MM.1S (cell line): ENCODE measurements around the gene MAN1C1.

Source experiments
- DNase-seq: peaks from one replicate; pipeline ENCODE4 v3.0.0-alpha.2; 2015
- H2AFZ ChIP-seq: fragments of 300-600 bp; sonication (generic); 2 replicates; pipeline ENCODE4 v1.6.0; 2016; ENCODE audit warnings: antibody characterized with exemption, low read length
- H3F3A ChIP-seq: fragments of 300-600 bp; sonication (generic); 2 replicates; pipeline ENCODE4 v1.6.1; 2016; ENCODE audit warnings: mild to moderate bottlenecking, antibody characterized with exemption, low read length, moderate library complexity, mixed read lengths; ENCODE audit not compliant: insufficient read depth
- H3K27ac ChIP-seq: fragments of 300-600 bp; sonication (generic); 2 replicates; pipeline ENCODE4 v1.5.1; 2016; ENCODE audit warnings: mild to moderate bottlenecking, low read length
- H3K27me3 ChIP-seq: fragments of 300-600 bp; sonication (generic); replicated peaks from 2 replicates; pipeline ENCODE4 v1.6.0; 2016; ENCODE audit warnings: low read length; ENCODE audit not compliant: insufficient read depth
- H3K36me3 ChIP-seq: fragments of 300-600 bp; sonication (generic); replicated peaks from 2 replicates; pipeline ENCODE4 v1.6.1; 2016; ENCODE audit warnings: mild to moderate bottlenecking, low read length, mixed read lengths; ENCODE audit not compliant: insufficient read depth
- H3K4me1 ChIP-seq: fragments of 300-600 bp; sonication (generic); 2 replicates; pipeline ENCODE4 v1.6.1; 2016; ENCODE audit warnings: low read length, mixed read lengths
- H3K4me2 ChIP-seq: fragments of 300-600 bp; sonication (generic); 2 replicates; pipeline ENCODE4 v1.6.0; 2016; ENCODE audit warnings: low read depth, low read length
- H3K4me3 ChIP-seq: fragments of 300-600 bp; sonication (generic); 2 replicates; pipeline ENCODE4 v1.5.1; 2016; ENCODE audit warnings: low read length, mixed read lengths
- H3K79me2 ChIP-seq: fragments of 300-600 bp; sonication (generic); 2 replicates; pipeline ENCODE4 v1.6.1; 2016; ENCODE audit warnings: mixed run types, low read length, mixed read lengths
- H3K9ac ChIP-seq: fragments of 300-600 bp; sonication (generic); 2 replicates; pipeline ENCODE4 v1.6.1; 2016; ENCODE audit warnings: low read length, mixed read lengths
- H3K9me2 ChIP-seq: fragments of 300-600 bp; sonication (generic); replicated peaks from 2 replicates; pipeline ENCODE4 v1.6.1; 2016; ENCODE audit warnings: mild to moderate bottlenecking, low read length, mixed read lengths; ENCODE audit not compliant: insufficient read depth
- H3K9me3 ChIP-seq: fragments of 300-600 bp; sonication (generic); replicated peaks from 2 replicates; pipeline ENCODE4 v1.6.1; 2016; ENCODE audit warnings: mild to moderate bottlenecking, low read length, mixed read lengths; ENCODE audit not compliant: insufficient read depth
- H4K20me1 ChIP-seq: fragments of 300-600 bp; sonication (generic); 2 replicates; pipeline ENCODE4 v1.6.1; 2016; ENCODE audit warnings: mild to moderate bottlenecking, low read length, moderate library complexity, mixed read lengths; ENCODE audit not compliant: insufficient read depth
- CTCF ChIP-seq: fragments of 300-600 bp; sonication (generic); IDR thresholded peaks from 2 replicates; pipeline ENCODE4 v1.5.1; 2016; ENCODE audit warnings: antibody characterized with exemption, low read length, mixed read lengths
- EZH2 ChIP-seq: fragments of 300-600 bp; sonication (generic); optimal IDR thresholded peaks from 2 replicates; pipeline ENCODE3; 2017; ENCODE audit warnings: low read depth, mild to moderate bottlenecking, antibody characterized with exemption, low read length, mixed read lengths
- EZH2phosphoT487 ChIP-seq: fragments of 300-600 bp; sonication (generic); IDR thresholded peaks from 2 replicates; pipeline ENCODE4 v1.6.1; 2018; ENCODE audit warnings: antibody characterized with exemption, low read length

The MAN1C1 gene

GRCh38 chr1:25673456-25673855 is 56.9 kb downstream of the MAN1C1 start:
- no peak for DNase-seq
- Histone ChIP-seq H3K4me3 (no peak overlapping the region), H3K79me2 (peaks cover 10% of the 10 kb centered on the region), H4K20me1 (no peaks in the 10 kb centered on the region), H3K9me3 (no peaks in the 10 kb centered on the region), H3K4me1 (peaks cover 36% of the 10 kb centered on the region), H3K27ac (no peak overlapping the region), H3K9ac (no peak overlapping the region), H3K36me3 (no peaks in the 10 kb centered on the region), H3K4me2 (no peak overlapping the region), H3K27me3 (no peaks in the 10 kb centered on the region), H3F3A (peaks cover 12% of the 10 kb centered on the region), H3K9me2 (no peaks in the 10 kb centered on the region), H2AFZ (no peak overlapping the region)
- TF ChIP-seq EZH2phosphoT487, result no peak
- no peak for TF ChIP-seq EZH2
- TF ChIP-seq CTCF, result no peak

GRCh38 chr1:25673962-25674806 is 57.6 kb downstream of the MAN1C1 start:
- Histone ChIP-seq H3K36me3 (no peaks in the 10 kb centered on the region), H3K4me2 (no peak overlapping the region), H3K4me1 (peaks cover 36% of the 10 kb centered on the region), H3K27ac (no peak overlapping the region), H3K27me3 (no peaks in the 10 kb centered on the region), H2AFZ (no peak overlapping the region), H3F3A (peaks cover 12% of the 10 kb centered on the region), H3K9me3 (no peaks in the 10 kb centered on the region), H3K9me2 (no peaks in the 10 kb centered on the region), H4K20me1 (no peaks in the 10 kb centered on the region), H3K9ac (no peak overlapping the region), H3K79me2 (peaks cover 10% of the 10 kb centered on the region), H3K4me3 (no peak overlapping the region)
- TF ChIP-seq EZH2 (no peak), CTCF (no peak), EZH2phosphoT487 (no peak)
- DNase-seq, result no peak

- no peak overlapping the region for H2AFZ ChIP-seq
- DNase-seq, result no peak
- no peaks in the 10 kb centered on the region for H4K20me1 ChIP-seq
- H3K9me2 ChIP-seq, result no peaks in the 10 kb centered on the region
- H3K27me3 ChIP-seq, result no peaks in the 10 kb centered on the region
- peak overlapping the region; percentile 81; the same call in 1 of the 2 replicates for H3K27ac ChIP-seq
- no peaks in the 10 kb centered on the region for H3K9me3 ChIP-seq
- peaks cover 10% of the 10 kb centered on the region for H3K79me2 ChIP-seq
- no peak overlapping the region for H3K9ac ChIP-seq
- H3K4me1 ChIP-seq, result peaks cover 36% of the 10 kb centered on the region
- no peak for TF ChIP-seq CTCF
- TF ChIP-seq EZH2phosphoT487, result no peak
- TF ChIP-seq EZH2, result no peak
- no peak overlapping the region for H3K4me3 ChIP-seq
- no peaks in the 10 kb centered on the region for H3K36me3 ChIP-seq
- H3F3A ChIP-seq, result peaks cover 12% of the 10 kb centered on the region
- peak overlapping the region; percentile 67; the same call in 1 of the 2 replicates for H3K4me2 ChIP-seq
Observed at GRCh38 chr1:25674807-25675084, 58.2 kb downstream of the MAN1C1 start.
